Endothelial cell of umbilical vein (primary cell): ENCODE data around the gene CSNK1G1. TPM values are rescaled to one million over a fixed set of nuclear protein-coding genes. Genes with fewer than 3 reads are reported as not detected.

Experiments used
- BruUV-seq: library from RNA; stranded (reverse); fragments of 400-500 nt; replicated peaks from 2 replicates; lab custom pipeline; 2021; lab: Mats Ljungman, UMichigan
- CTCF ChIA-PET: fragments of 300-600, 350-600 bp; sonication (Branson Sonifier 250); formaldehyde crosslinking; loops from one replicate; lab custom pipeline; 2021; ENCODE audit warnings: antibody characterized with exemption, inconsistent platforms; lab: Charles Lee
- POLR2A ChIA-PET: fragments of 300-600, 350-600 bp; sonication (Branson Sonifier 250); formaldehyde crosslinking; loops from one replicate; lab custom pipeline; 2021; ENCODE audit warnings: antibody characterized with exemption, inconsistent platforms; lab: Charles Lee
- DNase-seq: peaks from one replicate; pipeline ENCODE4 v3.0.0-alpha.2; 2011; ENCODE audit warnings: low read depth, low spot score
- FAIRE-seq: peaks from 2 replicates; lab custom pipeline; 2011; peaks lifted over from hg19 to GRCh38; lab: Jason Lieb, UNC
- H2AFZ ChIP-seq: 2 replicates; pipeline ENCODE4 v1.6.0; 2012; ENCODE audit warnings: low read depth, low read length, control low read depth, inconsistent platforms
- H3K27ac ChIP-seq: 2 replicates; pipeline ENCODE4 v1.5.1; 2011; ENCODE audit warnings: low read depth, mild to moderate bottlenecking, control low read depth, low read length, moderate library complexity; ENCODE audit not compliant: insufficient read depth
- H3K27me3 ChIP-seq, 2 experiments: 2 replicates each; pipeline versions ENCODE4 v1.6.0 to v1.6.1; 2011; ENCODE audit warnings: low read length in 2 of 2, mixed read lengths in 1 of 2; ENCODE audit not compliant: control insufficient read depth in 2 of 2, insufficient read depth in 2 of 2
- H3K36me3 ChIP-seq, 2 experiments: 2 replicates in 1 of 2; 3 replicates in 1 of 2; pipeline ENCODE4 v1.5.1; 2011; ENCODE audit warnings: low read length in 2 of 2, mild to moderate bottlenecking in 1 of 2, moderate library complexity in 1 of 2; ENCODE audit not compliant: control insufficient read depth in 2 of 2, insufficient read depth in 2 of 2; ENCODE audit errors: extremely low read depth in 1 of 2
- H3K4me1 ChIP-seq: 3 replicates; pipeline ENCODE4 v1.5.1; 2011; ENCODE audit warnings: mild to moderate bottlenecking, low read length; ENCODE audit not compliant: control insufficient read depth, insufficient read depth; ENCODE audit errors: extremely low read depth
- H3K4me2 ChIP-seq: 2 replicates; pipeline ENCODE4 v1.6.1; 2011; ENCODE audit warnings: low read length, control low read depth, mixed read lengths; ENCODE audit not compliant: insufficient read depth
- H3K4me3 ChIP-seq, 3 experiments: fragments of 200-600 bp in 1 of 3; sonication (generic), shearing (Covaris generic) in 1 of 3; replicated peaks in 1 of 3; 2 replicates each; pipeline ENCODE4 v1.5.1; 2011 to 2016; ENCODE audit warnings: control low read depth in 3 of 3, low read length in 3 of 3, mild to moderate bottlenecking in 2 of 3, inconsistent platforms in 1 of 3, low read depth in 1 of 3, moderate library complexity in 1 of 3; ENCODE audit not compliant: insufficient read depth in 1 of 3
- H3K79me2 ChIP-seq: 2 replicates; pipeline ENCODE4 v1.6.0; 2012; ENCODE audit warnings: low read length, inconsistent platforms; ENCODE audit not compliant: control insufficient read depth, insufficient read depth
- H3K9ac ChIP-seq: replicated peaks from 2 replicates; pipeline ENCODE3; 2011; ENCODE audit warnings: low read length, control low read depth; ENCODE audit not compliant: insufficient read depth; ENCODE audit errors: extremely low read depth
- H3K9me1 ChIP-seq: replicated peaks from 3 replicates; pipeline ENCODE4 v1.6.0; 2011; ENCODE audit warnings: mild to moderate bottlenecking, low read length; ENCODE audit not compliant: control insufficient read depth, insufficient read depth; ENCODE audit errors: extremely low read depth
- H3K9me3 ChIP-seq: replicated peaks from 2 replicates; pipeline ENCODE4 v1.5.1; 2012; ENCODE audit warnings: low read length, inconsistent platforms; ENCODE audit not compliant: control insufficient read depth, insufficient read depth
- H4K20me1 ChIP-seq: replicated peaks from 2 replicates; pipeline ENCODE3; 2011; ENCODE audit warnings: mild to moderate bottlenecking, low read length; ENCODE audit not compliant: control insufficient read depth, insufficient read depth; ENCODE audit errors: extremely low read depth
- CTCF ChIP-seq, 2 donors: IDR thresholded peaks; 1 replicate in 1 of 2; 2 replicates in 1 of 2; pipeline ENCODE4 v1.5.1; 2011; ENCODE audit warnings: low read length in 2 of 2, mild to moderate bottlenecking in 2 of 2, moderate library complexity in 2 of 2, control low read depth in 1 of 2, inconsistent platforms in 1 of 2, low read depth in 1 of 2; ENCODE audit not compliant: insufficient read depth in 1 of 2; ENCODE audit errors: extremely low read depth in 1 of 2
- FOS ChIP-seq: IDR thresholded peaks from 2 replicates; pipeline ENCODE4 v1.6.1; 2011; ENCODE audit warnings: mild to moderate bottlenecking, low read length, moderate library complexity, borderline replicate concordance; ENCODE audit not compliant: insufficient read depth
- JUN ChIP-seq: IDR thresholded peaks from 2 replicates; pipeline ENCODE4 v1.6.1; 2011; ENCODE audit warnings: borderline replicate concordance, low read depth; ENCODE audit not compliant: insufficient read length, insufficient read depth
- MYC ChIP-seq: IDR thresholded peaks from one replicate; pipeline ENCODE4 v1.6.1; 2011; ENCODE audit warnings: mild to moderate bottlenecking, low read depth, low read length
- POLR2AphosphoS5 ChIP-seq: IDR thresholded peaks from 2 replicates; pipeline ENCODE4 v1.6.1; 2012; ENCODE audit warnings: low read depth, mild to moderate bottlenecking, control low read depth, low read length, moderate library complexity; ENCODE audit not compliant: insufficient read depth
- dilution Hi-C: fragments of 300-500 bp; cut with MboI; formaldehyde crosslinking; loops from one replicate; pipeline ENCODE4 v1.15.0; 2019; ENCODE audit warnings: low sequenced_read_pairs; ENCODE audit not compliant: extremely low pct_ligation_motif_present
- intact Hi-C: fragments of 100-400 bp; cut with micrococcal nuclease; formaldehyde crosslinking; loops from one replicate; pipeline ENCODE4 v1.10.0; 2022
- polyA plus RNA-seq, 4 experiments: library from polyadenylated mRNA; depleted of rRNA in 3 of 4; stranded (reverse) in 3 of 4; unstranded in 1 of 4; fragments of >200 nt; gene quantifications; 2 replicates each; pipeline versions ENCODE4 v1.2.1 to v1.2.3, GENCODE V29; 2011 to 2012; ENCODE audit warnings: missing spikeins in 1 of 4
- total RNA-seq: library from RNA; stranded (reverse); gene quantifications from 2 replicates; pipeline ENCODE4 v1.2.3, GENCODE V29; 2021
- TF ChIP-seq, protein P1 (sequence below): IDR thresholded peaks from 2 replicates; pipeline ENCODE4 v1.6.1; 2011; ENCODE audit not compliant: insufficient read depth, insufficient read length

The CSNK1G1 gene
- total and polyA plus RNA-seq, 2 donors (not counting 3 experiments of a cell fraction or from before 2014, with no cell fraction given) = 9.0 to 31.7 TPM

DNA sequence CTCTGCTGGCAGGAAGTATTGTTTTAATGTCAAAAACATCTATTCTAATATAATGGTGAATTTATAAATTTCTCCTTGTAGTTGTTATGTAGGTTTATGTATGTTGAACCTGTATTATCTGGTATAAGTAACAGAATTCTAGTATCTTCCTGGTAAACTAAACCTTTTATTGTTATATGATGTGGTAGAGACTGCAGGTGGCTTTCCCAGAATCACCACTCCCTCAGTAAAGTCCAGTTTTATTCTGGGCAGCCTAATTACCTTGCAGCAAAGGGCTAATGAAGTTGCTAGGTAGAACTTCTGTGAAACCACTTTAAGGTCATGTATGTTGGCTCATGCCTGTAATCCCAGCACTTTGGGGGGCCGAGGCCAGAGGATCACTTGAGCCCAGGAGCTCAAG lies 15.6 kb downstream of the CSNK1G1 start:
- dilution Hi-C loops = no loop called here

More for the DNA sequence above, 15.6 kb downstream of the CSNK1G1 start:
- TF ChIP-seq MYC (no peak), JUN (no peak), POLR2AphosphoS5 (no peak), CTCF (IDR thresholded peaks at IDR 0.05; ENCODE audit: extremely low read depth in 1 of 2, insufficient read depth in 1 of 2, low read depth in 1 of 2, low read length in 2 of 2) (no peak), FOS (no peak)
- TF ChIP-seq, protein P1, sequence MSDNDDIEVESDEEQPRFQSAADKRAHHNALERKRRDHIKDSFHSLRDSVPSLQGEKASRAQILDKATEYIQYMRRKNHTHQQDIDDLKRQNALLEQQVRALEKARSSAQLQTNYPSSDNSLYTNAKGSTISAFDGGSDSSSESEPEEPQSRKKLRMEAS = no peak
- no peak overlapping the region for H2AFZ ChIP-seq
- no peak overlapping the region for H3K27ac ChIP-seq
- peaks cover 60% of the 10 kb centered on the region for H3K79me2 ChIP-seq
- peaks cover 0 to 2% of the 10 kb centered on the region in 2 experiments for H3K36me3 ChIP-seq
- no peaks in the 10 kb centered on the region for H3K9me1 ChIP-seq
- ChIA-PET POLR2A (no interaction called here), CTCF (no interaction called here)
- no peaks in the 10 kb centered on the region for H3K27me3 ChIP-seq
- intact Hi-C loops = no loop called here
- H4K20me1 ChIP-seq = peaks cover 6% of the 10 kb centered on the region
- BruUV-seq = no TSS peak
- no peak overlapping the region for H3K9ac ChIP-seq
- peaks cover 31% of the 10 kb centered on the region for H3K4me1 ChIP-seq
- no peaks in the 10 kb centered on the region for H3K9me3 ChIP-seq
- H3K4me3 ChIP-seq = no peak overlapping the region
- no peak for DNase-seq
- H3K4me2 ChIP-seq = no peak overlapping the region
- FAIRE-seq = no peak
